ENCODE results near the gene UAP1L1.
"Not testable (repeated sequence)": the region's sequence is repeated elsewhere in the genome, so short reads cannot be mapped to it uniquely, and the experiment has no call there.

UAP1L1 gene

GRCh38 chr9:137122796-137123467 is 45.6 kb downstream of the UAP1L1 start:
- DNase-seq (ENCODE audit: low read depth); in situ Hi-C loops (cut with HindIII; ENCODE audit: low sequenced_read_pairs); H3K4me3 ChIP-seq (ENCODE audit: low read depth, low read length): not testable (repeated sequence)

GRCh38 chr9:137123468-137123837 is 46.1 kb downstream of the UAP1L1 start:
- in situ Hi-C loops (cut with HindIII; ENCODE audit: low sequenced_read_pairs), result no loop called here
- H3K4me3 ChIP-seq (ENCODE audit: low read depth, low read length), result no peak overlapping the region
- no peak for DNase-seq (ENCODE audit: low read depth)
- TF ChIP-seq CTCF (IDR thresholded peaks at IDR 0.05; ENCODE audit: low read depth, low read length, missing control alignments), result no peak

GRCh38 chr9:137123952-137124462 is 46.7 kb downstream of the UAP1L1 start:
- H3K4me3 ChIP-seq (ENCODE audit: low read depth, low read length); DNase-seq (ENCODE audit: low read depth); in situ Hi-C loops (cut with HindIII; ENCODE audit: low sequenced_read_pairs): not testable (repeated sequence)

- in situ Hi-C loops (cut with HindIII; ENCODE audit: low sequenced_read_pairs), result no loop called here
- H3K4me3 ChIP-seq (ENCODE audit: low read depth, low read length), result peak overlapping the region; percentile 33
Measured at GRCh38 chr9:137126786-137127185, 49.5 kb downstream of the UAP1L1 start.

GRCh38 chr9:137127301-137128157 is 50.2 kb downstream of the UAP1L1 start:
- no peak for TF ChIP-seq CTCF (IDR thresholded peaks at IDR 0.05; ENCODE audit: low read depth, low read length, missing control alignments)
- peak overlapping the region; percentile 33 for H3K4me3 ChIP-seq (ENCODE audit: low read depth, low read length)
- no peak for DNase-seq (ENCODE audit: low read depth)
- in situ Hi-C loops (cut with HindIII; ENCODE audit: low sequenced_read_pairs), result no loop called here

More at GRCh38 chr9:137126786-137127185, 49.5 kb downstream of the UAP1L1 start:
- no peak for DNase-seq (ENCODE audit: low read depth)
- no peak for TF ChIP-seq CTCF (IDR thresholded peaks at IDR 0.05; ENCODE audit: low read depth, low read length, missing control alignments)

GRCh38 chr9:137128158-137128861 is 51.0 kb downstream of the UAP1L1 start:
- H3K4me3 ChIP-seq (ENCODE audit: low read depth, low read length), result peak overlapping the region; percentile 77
- TF ChIP-seq CTCF (IDR thresholded peaks at IDR 0.05; ENCODE audit: low read depth, low read length, missing control alignments), result no peak
- no peak for DNase-seq (ENCODE audit: low read depth)
- in situ Hi-C loops (cut with HindIII; ENCODE audit: low sequenced_read_pairs), result no loop called here

GRCh38 chr9:137128862-137129455 is 51.6 kb downstream of the UAP1L1 start:
- no peak for DNase-seq (ENCODE audit: low read depth)
- H3K4me3 ChIP-seq (ENCODE audit: low read depth, low read length), result peak overlapping the region; percentile 77
- TF ChIP-seq CTCF (IDR thresholded peaks at IDR 0.05; ENCODE audit: low read depth, low read length, missing control alignments), result no peak
- in situ Hi-C loops (cut with HindIII; ENCODE audit: low sequenced_read_pairs), result no loop called here
